H9 (cell line): Measurements from ENCODE around the gene ZNF135. TPM values are rescaled to one million over a fixed set of nuclear protein-coding genes. Genes with fewer than 3 reads are reported as not detected.

Experiments
- DNase-seq: peaks from one replicate; pipeline ENCODE4 v3.0.0-alpha.2; 2017
- H2AFZ ChIP-seq: one replicate; pipeline ENCODE4 v1.6.1; 2013; ENCODE audit warnings: mild to moderate bottlenecking, low read length, control low read depth, moderate library complexity
- H2AK5ac ChIP-seq: 2 replicates; pipeline ENCODE4 v1.6.1; 2013; ENCODE audit warnings: low read length, control low read depth, mixed read lengths; ENCODE audit not compliant: insufficient read length
- H2BK120ac ChIP-seq: one replicate; pipeline ENCODE4 v1.6.1; 2013; ENCODE audit warnings: low read depth, mild to moderate bottlenecking, low read length, control low read depth, inconsistent platforms; ENCODE audit not compliant: poor library complexity, severe bottlenecking
- H2BK12ac ChIP-seq: 2 replicates; pipeline ENCODE4 v1.6.1; 2013; ENCODE audit warnings: low read length, control low read depth, mixed read lengths, low read depth; ENCODE audit not compliant: insufficient read length
- H2BK15ac ChIP-seq: 2 replicates; pipeline ENCODE4 v1.6.1; 2013; ENCODE audit warnings: low read depth, low read length, control low read depth
- H2BK20ac ChIP-seq: one replicate; pipeline ENCODE4 v1.6.1; 2013; ENCODE audit warnings: low read depth, mild to moderate bottlenecking, low read length, control low read depth, inconsistent platforms; ENCODE audit not compliant: poor library complexity, severe bottlenecking
- H2BK5ac ChIP-seq: 2 replicates; pipeline ENCODE4 v1.6.1; 2013; ENCODE audit warnings: low read length, control low read depth, mixed read lengths; ENCODE audit not compliant: insufficient read length
- H3K14ac ChIP-seq: 2 replicates; pipeline ENCODE4 v1.6.1; 2013; ENCODE audit warnings: low read length, control low read depth; ENCODE audit not compliant: insufficient read depth
- H3K18ac ChIP-seq: 2 replicates; pipeline ENCODE4 v1.6.1; 2013; ENCODE audit warnings: low read depth, mild to moderate bottlenecking, mixed read lengths, low read length, control low read depth; ENCODE audit not compliant: insufficient read length
- H3K23ac ChIP-seq: 2 replicates; pipeline ENCODE4 v1.6.1; 2013; ENCODE audit warnings: low read length, control low read depth, mixed read lengths, low read depth; ENCODE audit not compliant: insufficient read length
- H3K23me2 ChIP-seq: 2 replicates; pipeline ENCODE4 v1.6.1; 2013; ENCODE audit warnings: low read depth, mild to moderate bottlenecking, mixed read lengths, low read length, control low read depth; ENCODE audit not compliant: insufficient read length, poor library complexity, severe bottlenecking
- H3K27ac ChIP-seq: 2 replicates; pipeline ENCODE4 v1.5.1; 2013; ENCODE audit warnings: low read length, control low read depth, mixed read lengths, low read depth; ENCODE audit not compliant: insufficient read length
- H3K27me3 ChIP-seq: 2 replicates; pipeline ENCODE4 v1.6.1; 2013; ENCODE audit warnings: low read length, control low read depth, inconsistent platforms; ENCODE audit not compliant: insufficient read depth
- H3K4ac ChIP-seq: 2 replicates; pipeline ENCODE4 v1.6.1; 2013; ENCODE audit warnings: low read depth, mild to moderate bottlenecking, control low read depth, inconsistent platforms, low read length, moderate library complexity
- H3K4me1 ChIP-seq: 2 replicates; pipeline ENCODE4 v1.6.1; 2013; ENCODE audit warnings: low read length, control low read depth, inconsistent platforms; ENCODE audit not compliant: insufficient read depth
- H3K4me2 ChIP-seq: 2 replicates; pipeline ENCODE4 v1.6.1; 2013; ENCODE audit warnings: low read length, control low read depth, mixed read lengths; ENCODE audit not compliant: insufficient read length, insufficient read depth
- H3K56ac ChIP-seq: 2 replicates; pipeline ENCODE4 v1.6.1; 2013; ENCODE audit warnings: low read depth, mild to moderate bottlenecking, mixed read lengths, low read length, control low read depth; ENCODE audit not compliant: insufficient read length
- H3K79me1 ChIP-seq: 2 replicates; pipeline ENCODE4 v1.6.1; 2013; ENCODE audit warnings: low read depth, mild to moderate bottlenecking, moderate library complexity, low read length, control low read depth, inconsistent platforms; ENCODE audit not compliant: insufficient read depth, poor library complexity, severe bottlenecking
- H3K79me2 ChIP-seq: 2 replicates; pipeline ENCODE4 v1.6.1; 2013; ENCODE audit warnings: low read length, control low read depth, inconsistent platforms; ENCODE audit not compliant: insufficient read depth
- H3K9ac ChIP-seq: 2 replicates; pipeline ENCODE4 v1.6.1; 2013; ENCODE audit warnings: low read length, control low read depth, mixed read lengths; ENCODE audit not compliant: insufficient read length; ENCODE audit errors: extremely low read depth
- H3K9me3 ChIP-seq: one replicate; pipeline ENCODE4 v1.6.1; 2013; ENCODE audit warnings: low read depth, low read length, inconsistent platforms; ENCODE audit not compliant: control insufficient read depth
- H3T11ph ChIP-seq: one replicate; pipeline ENCODE4 v1.6.1; 2013; ENCODE audit warnings: mild to moderate bottlenecking, low read length, control low read depth, inconsistent platforms
- H4K20me1 ChIP-seq: one replicate; pipeline ENCODE4 v1.6.1; 2013; ENCODE audit not compliant: control insufficient read depth, insufficient read length, insufficient read depth
- H4K5ac ChIP-seq: 2 replicates; pipeline ENCODE4 v1.6.1; 2013; ENCODE audit warnings: low read depth, mild to moderate bottlenecking, mixed read lengths, low read length, control low read depth; ENCODE audit not compliant: insufficient read length
- H4K8ac ChIP-seq: replicated peaks from 2 replicates; pipeline ENCODE4 v1.6.1; 2013; ENCODE audit warnings: low read length, control low read depth, mixed read lengths, low read depth; ENCODE audit not compliant: insufficient read length
- H4K91ac ChIP-seq: 2 replicates; pipeline ENCODE4 v1.6.1; 2013; ENCODE audit warnings: low read depth, mild to moderate bottlenecking, moderate library complexity, mixed read lengths, low read length, control low read depth; ENCODE audit not compliant: insufficient read length
- H3K27ac Mint-ChIP-seq, 3 experiments: 2 replicates in 2 of 3; 3 replicates in 1 of 3; pipeline ENCODE4 v1.8.0; 2020 to 2021; ENCODE audit warnings: mixed read lengths in 3 of 3, mild to moderate bottlenecking in 1 of 3, moderate library complexity in 1 of 3
- H3K27me3 Mint-ChIP-seq: 2 replicates; pipeline ENCODE4 v1.8.0; 2021; ENCODE audit warnings: low read depth, mild to moderate bottlenecking, moderate library complexity, mixed read lengths
- H3K36me3 Mint-ChIP-seq, 3 experiments: 2 replicates in 2 of 3; 3 replicates in 1 of 3; pipeline ENCODE4 v1.8.0; 2020 to 2021; ENCODE audit warnings: low read depth in 3 of 3, mixed read lengths in 3 of 3; ENCODE audit not compliant: insufficient read depth in 1 of 3
- H3K4me1 Mint-ChIP-seq, 2 experiments: 2 replicates each; pipeline ENCODE4 v1.8.0; 2020; ENCODE audit warnings: mixed read lengths in 2 of 2
- H3K4me3 Mint-ChIP-seq, 2 experiments: 2 replicates in 1 of 2; 3 replicates in 1 of 2; pipeline ENCODE4 v1.8.0; 2020 to 2021; ENCODE audit warnings: mild to moderate bottlenecking in 2 of 2, mixed read lengths in 2 of 2, moderate library complexity in 1 of 2
- H3K9me3 Mint-ChIP-seq, 2 experiments: 2 replicates in 1 of 2; 3 replicates in 1 of 2; pipeline ENCODE4 v1.8.0; 2020; ENCODE audit warnings: mild to moderate bottlenecking in 2 of 2, mixed read lengths in 2 of 2, moderate library complexity in 1 of 2
- WGBS: extraction: QIAGEN DNeasy Blood & Tissue Kit; methylation state at CpG from one replicate; pipeline ENCODE4 v1.1.7; 2013; ENCODE audit warnings: missing lambda C conversion rate, low lambda C conversion rate, mixed read lengths; ENCODE audit not compliant: insufficient read length; ENCODE audit errors: extremely low coverage; 5-methylcytosine and 5-hydroxymethylcytosine counted together
- total RNA-seq: library from RNA; stranded (reverse); gene quantifications from 2 replicates; pipeline ENCODE4 v1.2.1, GENCODE V29; 2021
- TF ChIP-seq, protein P1 (sequence below): fragments of 200-600 bp; sonication (generic); conservative IDR thresholded peaks from 3 replicates; pipeline ENCODE4 v1.8.0; 2021; ENCODE audit warnings: antibody characterized with exemption, mild to moderate bottlenecking

ZNF135 gene
- total RNA-seq, 1 experiment from 2014 or later = 4.7 TPM

DNA sequence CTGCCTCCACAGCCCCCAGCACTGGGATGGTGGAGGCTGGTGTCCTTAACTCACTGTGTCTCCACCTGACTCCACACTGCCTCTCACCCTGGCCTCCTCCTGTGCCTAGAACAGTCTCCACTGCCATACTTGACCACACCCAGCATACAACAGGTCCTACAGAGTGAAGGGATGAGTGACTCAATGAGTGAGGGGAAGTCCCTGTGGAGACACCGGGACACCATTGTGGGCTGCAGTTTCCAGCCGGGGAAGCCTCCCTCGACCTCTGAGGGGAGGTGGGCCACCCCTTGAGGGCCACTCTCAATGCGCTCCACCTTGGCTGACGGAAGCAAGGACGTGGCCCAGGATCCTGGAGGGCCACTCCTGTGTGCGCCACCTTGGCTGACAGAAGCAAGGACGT, 2.8 kb upstream of the ZNF135 start:
- Histone ChIP-seq H3K9me3 (no peaks in the 10 kb centered on the region), H3K4me1 (peaks cover 4% of the 10 kb centered on the region; the same call in 1 of the 2 replicates), H4K91ac (no peak overlapping the region), H2AK5ac (no peak overlapping the region), H3K79me2 (no peaks in the 10 kb centered on the region), H3K23me2 (peaks cover 3% of the 10 kb centered on the region), H3T11ph (no peak overlapping the region), H3K23ac (no peak overlapping the region), H3K56ac (no peak overlapping the region), H3K9ac (no peak overlapping the region), H2BK12ac (no peak overlapping the region), H4K8ac (no peak overlapping the region), H3K27me3 (no peaks in the 10 kb centered on the region), H2AFZ (no peak overlapping the region), H2BK20ac (no peak overlapping the region), H3K4me2 (no peak overlapping the region), H4K5ac (no peak overlapping the region), H3K18ac (no peak overlapping the region), H2BK120ac (no peak overlapping the region), H2BK5ac (no peak overlapping the region), H3K14ac (no peak overlapping the region), H3K79me1 (no peaks in the 10 kb centered on the region), H3K4ac (no peak overlapping the region; the same call in 1 of the 2 replicates), H2BK15ac (no peak overlapping the region), H4K20me1 (no peaks in the 10 kb centered on the region), H3K27ac (no peak overlapping the region)
- Mint-ChIP-seq H3K9me3 (peaks cover 64 to 65% of the 10 kb centered on the region in 2 experiments), H3K4me3 (no peak overlapping the region; a peak in 1 of 5 replicates), H3K36me3 (peaks cover 14 to 21% (median 18%) of the 10 kb centered on the region in 3 experiments; a peak in 6 of 7 replicates), H3K4me1 (peaks cover 10 to 20% of the 10 kb centered on the region in 2 experiments), H3K27ac (no peak overlapping the region), H3K27me3 (peaks cover 19% of the 10 kb centered on the region)
- no peak for DNase-seq
- TF ChIP-seq, protein P1, sequence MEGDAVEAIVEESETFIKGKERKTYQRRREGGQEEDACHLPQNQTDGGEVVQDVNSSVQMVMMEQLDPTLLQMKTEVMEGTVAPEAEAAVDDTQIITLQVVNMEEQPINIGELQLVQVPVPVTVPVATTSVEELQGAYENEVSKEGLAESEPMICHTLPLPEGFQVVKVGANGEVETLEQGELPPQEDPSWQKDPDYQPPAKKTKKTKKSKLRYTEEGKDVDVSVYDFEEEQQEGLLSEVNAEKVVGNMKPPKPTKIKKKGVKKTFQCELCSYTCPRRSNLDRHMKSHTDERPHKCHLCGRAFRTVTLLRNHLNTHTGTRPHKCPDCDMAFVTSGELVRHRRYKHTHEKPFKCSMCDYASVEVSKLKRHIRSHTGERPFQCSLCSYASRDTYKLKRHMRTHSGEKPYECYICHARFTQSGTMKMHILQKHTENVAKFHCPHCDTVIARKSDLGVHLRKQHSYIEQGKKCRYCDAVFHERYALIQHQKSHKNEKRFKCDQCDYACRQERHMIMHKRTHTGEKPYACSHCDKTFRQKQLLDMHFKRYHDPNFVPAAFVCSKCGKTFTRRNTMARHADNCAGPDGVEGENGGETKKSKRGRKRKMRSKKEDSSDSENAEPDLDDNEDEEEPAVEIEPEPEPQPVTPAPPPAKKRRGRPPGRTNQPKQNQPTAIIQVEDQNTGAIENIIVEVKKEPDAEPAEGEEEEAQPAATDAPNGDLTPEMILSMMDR = no peak
- WGBS = no CpG with 5 or more reads among the region's 8 CpGs
